ENCODE results near the gene HS2ST1. TPM values are rescaled to one million over a fixed set of nuclear protein-coding genes. Genes with fewer than 3 reads are reported as not detected.

HS2ST1 gene
- total RNA-seq, 2 donors from 2014 or later: 6.5 to 10.4 TPM

GRCh38 chr1:86970938-86971337 is 56.5 kb downstream of the HS2ST1 start:
- ATAC-seq (ENCODE audit: insufficient number of reproducible peaks, low FRiP score, low read depth) (no peak), DNase-seq (ENCODE audit: low spot score) (no peak)
- TF ChIP-seq, protein P1, sequence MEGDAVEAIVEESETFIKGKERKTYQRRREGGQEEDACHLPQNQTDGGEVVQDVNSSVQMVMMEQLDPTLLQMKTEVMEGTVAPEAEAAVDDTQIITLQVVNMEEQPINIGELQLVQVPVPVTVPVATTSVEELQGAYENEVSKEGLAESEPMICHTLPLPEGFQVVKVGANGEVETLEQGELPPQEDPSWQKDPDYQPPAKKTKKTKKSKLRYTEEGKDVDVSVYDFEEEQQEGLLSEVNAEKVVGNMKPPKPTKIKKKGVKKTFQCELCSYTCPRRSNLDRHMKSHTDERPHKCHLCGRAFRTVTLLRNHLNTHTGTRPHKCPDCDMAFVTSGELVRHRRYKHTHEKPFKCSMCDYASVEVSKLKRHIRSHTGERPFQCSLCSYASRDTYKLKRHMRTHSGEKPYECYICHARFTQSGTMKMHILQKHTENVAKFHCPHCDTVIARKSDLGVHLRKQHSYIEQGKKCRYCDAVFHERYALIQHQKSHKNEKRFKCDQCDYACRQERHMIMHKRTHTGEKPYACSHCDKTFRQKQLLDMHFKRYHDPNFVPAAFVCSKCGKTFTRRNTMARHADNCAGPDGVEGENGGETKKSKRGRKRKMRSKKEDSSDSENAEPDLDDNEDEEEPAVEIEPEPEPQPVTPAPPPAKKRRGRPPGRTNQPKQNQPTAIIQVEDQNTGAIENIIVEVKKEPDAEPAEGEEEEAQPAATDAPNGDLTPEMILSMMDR (IDR thresholded peaks at IDR 0.05): no peak
- H3K4me3 ChIP-seq: no peak overlapping the region
- no peaks in the 10 kb centered on the region for H3K36me3 ChIP-seq
- H3K9me3 ChIP-seq: no peaks in the 10 kb centered on the region
- H3K27me3 ChIP-seq (replicated peaks; ENCODE audit: insufficient read depth): no peaks in the 10 kb centered on the region
- H3K27ac ChIP-seq: no peak overlapping the region
- H3K4me1 ChIP-seq (ENCODE audit: control insufficient read depth in 1 of 2, low read depth in 2 of 2): peaks cover 0 to 5% of the 10 kb centered on the region in 2 donors

GRCh38 chr1:86971778-86972177 is 57.3 kb downstream of the HS2ST1 start:
- H3K36me3 ChIP-seq: no peaks in the 10 kb centered on the region
- DNase-seq (ENCODE audit: low spot score) (no peak), ATAC-seq (ENCODE audit: insufficient number of reproducible peaks, low FRiP score, low read depth) (no peak)
- no peaks in the 10 kb centered on the region for H3K9me3 ChIP-seq
- H3K4me3 ChIP-seq: no peak overlapping the region
- no peak overlapping the region for H3K27ac ChIP-seq
- TF ChIP-seq, protein P1 (IDR thresholded peaks at IDR 0.05): no peak
- H3K4me1 ChIP-seq (ENCODE audit: control insufficient read depth in 1 of 2, low read depth in 2 of 2): peaks cover 0 to 8% of the 10 kb centered on the region in 2 donors
- H3K27me3 ChIP-seq (replicated peaks; ENCODE audit: insufficient read depth): no peaks in the 10 kb centered on the region

GRCh38 chr1:86972262-86972661 is 57.8 kb downstream of the HS2ST1 start:
- no peak overlapping the region for H3K4me3 ChIP-seq
- no peaks in the 10 kb centered on the region for H3K27me3 ChIP-seq (replicated peaks; ENCODE audit: insufficient read depth)
- H3K9me3 ChIP-seq: no peaks in the 10 kb centered on the region
- peaks cover 0 to 8% of the 10 kb centered on the region in 2 donors for H3K4me1 ChIP-seq (ENCODE audit: control insufficient read depth in 1 of 2, low read depth in 2 of 2)
- ATAC-seq (ENCODE audit: insufficient number of reproducible peaks, low FRiP score, low read depth): no peak
- H3K36me3 ChIP-seq: no peaks in the 10 kb centered on the region
- TF ChIP-seq, protein P1 (IDR thresholded peaks at IDR 0.05): no peak
- no peak for DNase-seq (ENCODE audit: low spot score)
- no peak overlapping the region for H3K27ac ChIP-seq

DNA sequence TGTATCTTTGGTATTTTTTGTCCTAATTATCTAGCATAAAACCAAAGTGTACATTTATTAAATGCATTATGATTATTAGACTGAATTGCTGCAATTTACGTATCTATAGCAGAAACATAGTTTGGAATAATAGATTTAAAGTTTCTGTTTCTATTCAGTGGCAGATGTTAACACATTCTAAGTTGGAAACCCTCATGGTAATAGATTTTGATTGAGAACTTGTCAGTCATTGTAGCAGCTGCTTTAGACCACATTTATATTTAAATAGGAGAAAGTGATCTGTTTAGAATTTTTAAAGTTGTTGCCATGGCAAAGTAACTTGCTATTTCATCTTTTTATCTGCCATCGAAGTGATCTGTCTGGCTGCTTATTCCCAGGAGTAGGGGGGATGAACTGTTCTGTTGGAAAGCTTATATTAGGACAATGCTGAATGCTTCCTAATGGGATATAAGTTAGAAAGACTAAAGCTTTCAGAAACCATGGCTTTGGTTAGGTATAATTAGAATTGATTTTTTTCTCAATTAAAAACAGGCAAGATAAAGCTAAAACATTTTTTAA is 61.6 kb downstream of the HS2ST1 start:
- H3K27me3 ChIP-seq (replicated peaks; ENCODE audit: insufficient read depth): no peaks in the 10 kb centered on the region
- ATAC-seq (ENCODE audit: insufficient number of reproducible peaks, low FRiP score, low read depth) (no peak), DNase-seq (ENCODE audit: low spot score) (no peak)
- no peak overlapping the region for H3K4me3 ChIP-seq
- no peaks in the 10 kb centered on the region for H3K9me3 ChIP-seq
- no peak overlapping the region for H3K27ac ChIP-seq
- H3K4me1 ChIP-seq (ENCODE audit: control insufficient read depth in 1 of 2, low read depth in 2 of 2): peaks cover 0 to 8% of the 10 kb centered on the region in 2 donors
- no peaks in the 10 kb centered on the region for H3K36me3 ChIP-seq
- TF ChIP-seq, protein P1 (IDR thresholded peaks at IDR 0.05): no peak

DNA sequence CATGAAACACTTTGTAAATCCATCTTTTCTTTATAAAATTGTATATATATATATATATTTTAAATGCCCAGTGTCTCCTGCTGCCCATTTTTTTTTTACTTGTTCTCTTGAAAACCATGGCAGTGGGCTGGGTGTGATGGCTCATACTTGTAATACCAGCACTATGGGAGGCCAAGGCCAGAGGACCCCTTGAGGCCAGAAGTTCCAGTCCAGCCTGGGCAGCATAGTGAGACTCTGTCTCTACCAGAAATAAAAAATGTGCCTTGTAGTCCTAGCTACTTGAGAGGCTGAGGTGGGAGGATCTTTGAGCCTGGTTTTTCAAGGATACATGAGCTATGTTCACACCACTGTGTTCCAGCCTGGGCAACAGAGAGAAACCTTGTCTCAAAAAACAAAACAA is 62.2 kb downstream of the HS2ST1 start:
- DNase-seq (ENCODE audit: low spot score): no peak
- TF ChIP-seq, protein P1 (IDR thresholded peaks at IDR 0.05): no peak
- no peak for ATAC-seq (ENCODE audit: insufficient number of reproducible peaks, low FRiP score, low read depth)
- H3K4me3 ChIP-seq: no peak overlapping the region
- H3K4me1 ChIP-seq (ENCODE audit: control insufficient read depth in 1 of 2, low read depth in 2 of 2): peaks cover 0 to 8% of the 10 kb centered on the region in 2 donors
- no peaks in the 10 kb centered on the region for H3K36me3 ChIP-seq
- H3K27ac ChIP-seq: no peak overlapping the region
- H3K9me3 ChIP-seq: no peaks in the 10 kb centered on the region
- no peaks in the 10 kb centered on the region for H3K27me3 ChIP-seq (replicated peaks; ENCODE audit: insufficient read depth)

Data from thoracic aorta (tissue), 2 donors.